IPS DF 4.7 (cell line): ENCODE measurements around the gene APOL6.
"Not testable (repeated sequence)": the region's sequence is repeated elsewhere in the genome, so short reads cannot be mapped to it uniquely, and the experiment has no call there.

ENCODE experiments used
- DNase-seq: peaks from one replicate; pipeline ENCODE4 v3.0.0-alpha.2; 2013; ENCODE audit warnings: low spot score; ENCODE audit errors: extremely low read depth

The APOL6 gene

DNA sequence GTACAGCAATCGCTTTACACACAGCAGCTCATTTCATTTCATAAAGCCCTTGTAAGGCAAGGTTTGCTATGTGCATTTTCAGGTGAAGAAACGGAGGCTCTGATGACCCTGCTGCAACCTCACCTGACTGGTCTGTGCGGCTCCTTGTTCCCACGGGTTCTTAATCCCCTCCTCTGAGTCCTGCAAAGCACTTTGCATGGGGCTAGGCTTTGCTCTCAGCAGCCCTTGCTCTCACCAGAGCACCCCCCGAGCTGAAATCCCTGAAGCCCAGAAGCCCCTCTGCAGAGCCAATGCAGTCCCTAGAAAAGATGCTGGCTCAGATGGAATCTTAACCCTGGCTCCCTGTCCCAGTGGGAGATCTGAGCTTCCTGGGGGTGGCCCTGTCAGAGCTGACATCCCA, 11.0 kb upstream of the APOL6 start:
- no peak for DNase-seq

DNA sequence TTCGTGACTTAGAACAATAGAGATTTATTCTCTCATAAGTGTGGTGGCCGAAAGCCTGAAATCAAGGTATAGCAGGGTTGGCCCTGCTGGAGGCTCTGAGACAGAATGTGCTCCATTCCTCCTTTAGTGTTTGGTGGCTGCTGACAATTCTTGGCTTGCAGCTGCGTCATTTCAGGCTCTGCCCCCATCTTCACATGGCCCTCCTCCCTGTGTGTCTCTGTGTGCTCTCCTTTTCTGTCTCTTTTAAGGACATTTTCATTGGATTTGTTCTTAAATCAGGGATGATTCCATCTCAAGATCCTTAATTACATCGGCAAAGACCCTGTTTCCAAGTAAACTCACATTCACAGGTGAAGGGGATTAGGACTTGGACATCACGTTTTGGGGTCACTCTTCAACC, 10.2 kb upstream of the APOL6 start:
- no peak for DNase-seq

DNA sequence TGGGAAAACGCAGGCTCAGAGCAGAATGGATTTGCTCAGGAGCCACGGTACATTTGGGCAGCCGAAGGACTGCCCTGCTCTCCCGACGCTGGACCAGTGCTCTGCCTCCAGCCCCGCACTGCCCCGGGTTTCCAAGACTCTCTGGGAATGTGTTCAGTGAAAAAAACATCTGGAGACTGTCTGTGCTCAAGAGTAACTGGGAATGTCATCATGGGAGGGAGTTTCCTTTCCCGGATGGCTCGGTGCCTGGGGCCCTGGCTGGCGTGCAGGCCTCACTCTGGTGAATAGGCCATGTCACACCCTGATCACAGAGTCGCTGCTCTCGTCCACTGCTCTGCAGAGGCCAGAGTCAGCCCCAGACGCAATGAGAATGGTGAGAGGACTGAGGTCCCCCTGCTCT, 9.8 kb upstream of the APOL6 start:
- DNase-seq, result no peak

DNA sequence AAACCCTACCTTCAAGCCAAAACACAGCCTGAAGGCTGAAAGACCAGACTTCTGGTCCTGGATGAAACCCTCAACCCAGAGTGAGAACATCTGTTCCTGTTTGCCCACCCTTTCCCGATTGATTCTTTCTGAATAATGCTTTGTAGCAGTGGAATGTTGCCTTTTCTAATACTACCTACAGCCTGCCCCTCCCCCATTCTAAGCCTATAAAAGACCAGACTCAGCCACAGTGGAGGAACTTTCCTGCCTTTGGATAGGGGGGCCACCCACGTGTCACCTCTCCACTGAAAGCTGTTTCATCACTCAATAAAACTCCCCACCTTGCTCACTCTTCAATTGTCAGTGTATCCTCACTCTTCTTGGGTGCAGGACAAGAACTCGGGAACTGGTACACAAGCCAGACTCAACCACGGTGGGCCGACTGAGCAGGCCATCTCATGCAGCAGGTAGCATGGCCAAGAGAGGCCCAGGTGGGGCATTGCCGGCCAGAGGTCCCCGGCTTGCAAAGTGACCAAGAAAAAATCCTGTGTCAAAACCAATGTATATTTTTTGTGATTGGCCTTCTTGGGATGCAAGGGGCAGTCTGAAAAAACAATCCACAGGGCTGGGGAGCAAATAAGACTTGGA, 6.6 kb upstream of the APOL6 start:
- DNase-seq, result no peak

DNA sequence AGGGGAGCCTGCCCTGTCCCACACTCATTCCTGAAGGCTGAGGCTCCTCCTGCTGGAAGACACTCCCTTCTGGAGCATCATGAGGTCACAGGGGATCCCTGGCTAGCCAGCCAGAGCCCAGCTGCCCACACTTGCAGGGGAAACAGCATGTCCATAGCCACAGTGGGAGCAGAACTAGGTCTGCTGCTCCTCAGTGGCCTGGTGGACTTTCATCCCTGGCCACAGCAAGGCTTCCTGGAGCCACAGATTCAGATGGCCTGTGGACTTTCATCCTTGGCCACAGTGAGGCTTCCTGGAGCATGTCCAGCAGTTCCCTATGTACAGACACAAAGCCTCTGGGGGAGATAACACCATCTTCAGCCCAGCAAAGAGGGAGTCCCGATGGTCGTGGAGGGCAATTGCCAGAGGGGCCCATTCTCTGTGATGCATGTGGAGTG, 5.9 kb upstream of the APOL6 start:
- no peak for DNase-seq

DNA sequence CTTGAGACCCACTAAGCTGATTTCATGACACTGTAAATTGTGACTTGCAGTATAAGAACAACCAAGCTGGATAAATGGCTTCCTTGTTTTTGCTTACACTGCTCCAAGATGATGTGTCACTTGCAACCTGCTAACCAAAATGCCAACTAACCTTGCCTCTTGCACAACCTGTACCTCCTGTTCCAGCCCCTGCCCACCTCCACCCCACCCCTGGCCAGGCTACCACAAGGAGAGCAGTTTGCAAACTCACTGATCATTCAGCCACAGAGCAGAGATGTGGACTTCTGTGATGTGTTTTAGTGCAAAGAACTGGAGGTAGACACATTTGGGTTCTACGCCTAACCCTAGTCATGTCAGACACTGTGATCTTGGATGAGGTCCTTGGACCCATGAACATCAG, 4.3 kb upstream of the APOL6 start:
- DNase-seq, result no peak

DNA sequence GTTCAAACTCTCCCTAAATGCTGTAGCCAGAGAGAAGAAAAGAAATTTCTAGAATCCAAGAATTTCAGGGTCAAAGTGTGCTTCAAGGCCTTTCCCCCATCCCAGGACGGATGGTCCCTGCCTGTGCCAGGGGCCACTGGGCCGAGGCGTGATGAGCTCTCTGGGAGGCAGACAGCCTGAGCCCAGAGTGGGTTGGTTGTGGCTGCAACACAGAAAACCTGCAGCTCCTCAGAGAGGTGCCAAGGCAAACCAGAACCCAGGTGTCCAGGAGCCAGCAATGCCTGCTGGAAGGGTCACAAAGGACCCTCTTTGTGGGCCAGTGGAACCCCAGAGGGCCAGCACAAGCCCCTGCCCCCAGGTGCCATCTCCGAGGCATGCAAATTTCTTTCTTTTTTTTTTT, 2.6 kb upstream of the APOL6 start:
- no peak for DNase-seq

DNA sequence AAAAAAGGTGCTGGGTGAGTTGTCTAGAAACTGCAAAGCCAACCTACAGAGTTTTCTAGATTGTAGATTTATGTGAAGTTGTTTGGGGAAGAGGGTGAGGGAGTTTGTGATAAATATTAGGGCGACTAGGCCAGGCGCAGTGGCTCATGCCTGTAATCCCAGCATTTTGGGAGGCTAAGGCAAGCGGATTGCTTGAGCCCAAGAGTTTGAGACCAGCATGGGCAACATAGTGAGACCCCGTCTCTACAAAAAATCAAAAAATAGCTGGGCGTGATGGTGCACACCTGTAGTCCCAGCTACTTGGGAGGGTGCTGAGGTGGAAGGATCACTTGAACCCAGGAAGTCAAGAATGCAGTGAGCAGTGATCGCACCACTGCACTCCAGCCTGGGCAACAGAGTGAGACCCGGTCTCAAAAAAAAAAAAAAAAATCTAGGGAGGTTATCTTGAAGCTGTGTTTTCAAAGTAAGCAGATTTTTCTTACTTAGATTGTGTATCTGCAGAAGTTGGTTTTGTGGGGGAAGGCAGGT, 844 bp downstream of the APOL6 start:
- no peak for DNase-seq

DNA sequence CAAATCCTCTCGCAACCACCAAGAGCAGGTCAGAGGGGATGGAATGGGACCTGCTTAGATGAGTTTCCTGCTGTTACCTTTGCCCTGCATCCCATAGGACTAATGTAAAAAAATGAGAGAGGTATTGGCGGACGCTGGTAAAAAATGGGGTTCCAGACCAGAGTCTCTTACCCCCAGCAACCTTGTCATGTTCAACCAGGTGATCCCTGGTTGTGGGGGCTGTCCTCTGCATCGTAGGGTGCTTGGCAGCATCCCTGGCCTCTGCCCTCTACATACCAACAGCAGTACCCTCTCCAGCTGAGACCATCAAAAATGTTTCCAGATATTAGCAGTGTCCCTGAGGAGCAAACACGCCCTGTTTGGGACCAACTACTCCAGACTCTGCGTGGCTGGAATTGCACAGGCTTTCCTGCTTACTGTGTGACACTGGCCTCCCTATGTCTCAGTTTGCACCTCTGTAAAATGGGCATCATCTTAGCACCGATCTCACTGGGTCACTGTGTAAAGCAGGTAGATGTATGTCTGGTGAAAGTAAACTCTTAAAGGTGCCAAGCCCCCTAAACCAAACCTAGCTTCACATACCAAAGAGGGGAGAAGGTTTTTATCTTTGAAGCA, 1.5 kb downstream of the APOL6 start:
- DNase-seq, result no peak

DNA sequence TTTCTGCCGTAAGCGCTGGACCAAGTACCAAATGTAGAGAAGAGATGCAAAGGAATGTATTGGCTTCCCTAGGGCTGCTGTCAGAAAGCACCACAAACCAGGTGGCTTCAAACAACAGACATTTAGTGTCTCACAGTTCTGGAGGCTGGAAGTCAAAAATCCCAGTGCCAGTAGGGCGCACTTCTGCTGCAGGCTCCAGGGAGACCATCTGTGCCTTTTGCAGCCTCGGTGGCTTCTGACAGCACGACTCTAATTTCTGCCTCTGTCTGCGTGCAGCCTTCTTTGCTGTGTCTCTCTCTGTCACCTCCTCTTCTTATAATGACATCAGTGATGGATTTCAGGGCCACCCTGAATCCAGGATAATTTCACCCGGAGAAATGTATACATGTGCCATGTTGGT, 2.8 kb downstream of the APOL6 start:
- DNase-seq, result no peak

DNA sequence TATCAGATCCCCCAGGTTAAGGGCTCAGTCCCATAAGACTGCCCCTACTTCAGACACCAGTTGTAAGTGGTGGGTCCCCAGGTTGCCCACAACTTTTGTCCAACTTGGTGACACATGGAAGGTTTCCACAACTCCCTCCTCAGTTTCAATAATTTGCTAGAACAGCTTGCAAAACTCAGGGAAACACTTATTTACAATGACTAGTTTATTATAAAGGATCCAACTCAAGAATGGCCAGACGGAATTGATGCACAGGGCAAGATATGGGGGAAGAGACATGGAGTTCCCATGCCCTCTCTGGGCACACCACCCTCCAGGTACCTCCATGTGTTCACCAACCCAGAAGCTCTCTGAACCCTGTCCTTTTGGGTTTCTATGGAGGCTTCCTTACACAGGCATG, 5.6 kb downstream of the APOL6 start:
- DNase-seq, result no peak

DNA sequence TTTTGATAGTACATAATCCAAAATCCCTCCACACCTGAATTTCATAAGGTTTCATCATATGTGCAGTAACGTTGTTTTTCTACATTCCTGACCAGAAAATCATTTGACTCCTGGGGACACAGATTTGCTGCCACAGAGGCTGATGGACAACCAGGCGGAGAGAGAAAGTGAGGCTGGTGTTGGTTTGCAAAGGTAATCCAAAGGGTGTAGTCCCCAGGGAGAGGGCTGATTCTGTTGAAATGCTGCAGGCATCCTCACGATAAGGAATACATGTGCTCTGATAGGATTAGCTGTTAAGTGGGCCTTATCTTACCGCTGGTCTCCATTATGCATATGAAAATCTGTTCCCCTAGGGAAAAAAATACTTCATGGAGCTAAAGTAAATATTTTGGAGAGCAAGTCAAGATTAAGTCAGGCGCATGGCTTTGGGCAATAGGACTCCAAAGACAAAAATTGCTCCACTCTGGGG, 8.1 kb downstream of the APOL6 start:
- no peak for DNase-seq

DNA sequence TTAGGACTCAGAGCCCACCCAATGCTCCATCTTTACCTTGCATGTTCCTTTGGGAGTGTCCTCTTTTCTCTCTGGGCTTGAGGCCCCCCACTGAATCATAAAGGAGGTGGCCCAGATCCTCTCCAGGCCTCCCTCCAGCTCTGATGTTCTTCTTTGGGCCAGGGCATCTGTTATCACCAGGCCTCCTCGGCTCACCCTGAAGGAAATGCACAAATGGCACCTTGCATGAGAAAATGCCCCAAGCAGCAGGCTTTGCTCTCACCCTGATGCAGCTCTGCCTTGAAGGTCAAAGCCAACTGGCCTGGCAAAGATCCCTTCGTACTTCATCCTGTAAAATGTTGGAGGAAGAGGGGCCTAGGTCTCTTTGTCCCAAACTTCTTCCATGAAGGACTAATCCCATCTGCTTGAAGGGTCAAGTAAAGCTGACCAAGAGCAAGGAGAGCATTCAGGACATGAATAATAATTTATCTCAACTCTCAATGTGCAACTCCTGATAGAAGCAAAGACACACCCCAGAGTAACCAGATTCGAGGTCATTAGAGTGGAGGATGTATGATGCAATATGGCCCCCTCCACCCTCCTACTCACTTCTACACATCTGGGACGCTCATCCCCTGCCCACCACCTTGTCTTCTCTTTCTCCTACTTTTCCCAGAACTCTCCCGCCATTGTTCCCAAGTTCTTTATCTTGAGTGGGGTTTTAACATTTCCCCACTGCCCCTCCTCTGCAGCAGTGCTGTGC, 9.5 kb downstream of the APOL6 start:
- DNase-seq, result no peak

DNA sequence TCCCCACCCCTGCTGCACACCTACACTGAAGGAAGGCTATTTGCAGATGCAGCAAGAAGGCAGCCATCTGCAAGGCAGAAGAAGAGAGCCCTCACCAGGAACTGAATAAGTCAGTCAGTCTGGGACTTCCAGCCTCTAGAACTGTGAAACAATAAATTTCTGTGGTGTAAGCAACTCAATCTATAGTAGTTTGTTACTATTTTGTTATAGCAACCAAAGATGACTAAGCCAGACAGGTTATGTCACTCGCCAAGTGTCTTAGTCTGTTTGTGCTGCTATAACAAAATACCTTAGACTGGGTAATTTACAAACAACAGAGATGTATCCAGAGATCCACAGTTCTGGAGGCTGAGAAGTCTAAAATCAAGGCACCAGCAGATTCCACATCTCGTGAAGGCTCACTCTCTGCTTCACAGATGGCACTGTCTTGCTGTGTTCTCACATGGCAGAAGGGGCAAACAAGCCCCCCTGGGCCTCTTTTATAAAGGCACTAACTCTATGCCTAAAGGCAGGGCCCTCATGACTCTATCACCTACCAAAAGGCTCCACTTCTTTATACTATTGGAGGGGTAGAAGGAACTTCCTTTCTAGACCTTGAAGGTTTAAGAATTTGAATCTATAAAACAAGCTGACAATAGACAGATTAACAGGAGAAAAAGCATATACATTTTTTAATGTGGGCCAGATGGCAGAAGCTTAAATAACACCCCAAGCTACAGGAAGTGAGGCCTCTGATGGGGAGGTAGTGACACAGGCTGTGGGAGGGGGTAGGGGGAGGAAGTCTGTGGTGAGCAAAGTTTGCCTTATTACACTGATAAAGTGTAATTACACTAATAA, 12.3 kb downstream of the APOL6 start:
- no peak for DNase-seq

DNA sequence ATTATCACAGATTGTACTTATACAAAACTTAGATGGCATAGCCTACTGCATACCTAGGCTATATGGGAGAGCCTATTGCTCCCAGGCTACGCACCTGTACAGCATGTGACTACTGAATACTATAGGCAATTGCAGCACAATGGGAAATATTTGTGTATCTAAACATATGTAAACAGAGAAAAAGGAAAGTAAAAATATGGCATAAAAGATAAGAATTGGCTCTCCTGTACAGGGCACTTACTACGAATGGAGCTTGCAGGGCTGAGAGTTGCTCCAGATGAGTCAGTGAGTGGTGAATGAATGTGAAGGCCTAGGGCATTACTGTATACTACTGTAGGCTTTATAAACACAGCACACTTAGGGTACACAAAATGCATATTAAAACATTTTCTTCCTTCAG, 13.2 kb downstream of the APOL6 start:
- DNase-seq, result no peak

DNA sequence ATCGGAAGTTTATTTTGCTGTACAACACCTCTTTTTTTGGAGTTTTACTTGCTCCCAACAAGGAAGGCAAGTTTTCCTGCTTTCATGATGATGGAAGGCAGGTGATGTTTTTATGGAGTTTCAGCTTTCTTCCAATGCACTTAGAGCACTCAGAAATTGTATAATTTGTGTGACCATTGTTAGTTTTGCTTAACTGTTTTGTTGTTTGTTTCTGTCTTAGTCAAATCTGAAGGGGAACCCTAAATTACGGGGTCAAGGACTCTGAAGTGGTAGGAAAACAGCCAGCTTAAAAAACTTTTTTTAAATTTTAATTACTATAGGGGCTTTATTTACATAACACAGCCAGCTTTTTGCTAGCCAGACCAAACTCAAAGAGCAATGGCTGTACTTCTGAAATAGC, 14.7 kb downstream of the APOL6 start:
- DNase-seq, result no peak

DNA sequence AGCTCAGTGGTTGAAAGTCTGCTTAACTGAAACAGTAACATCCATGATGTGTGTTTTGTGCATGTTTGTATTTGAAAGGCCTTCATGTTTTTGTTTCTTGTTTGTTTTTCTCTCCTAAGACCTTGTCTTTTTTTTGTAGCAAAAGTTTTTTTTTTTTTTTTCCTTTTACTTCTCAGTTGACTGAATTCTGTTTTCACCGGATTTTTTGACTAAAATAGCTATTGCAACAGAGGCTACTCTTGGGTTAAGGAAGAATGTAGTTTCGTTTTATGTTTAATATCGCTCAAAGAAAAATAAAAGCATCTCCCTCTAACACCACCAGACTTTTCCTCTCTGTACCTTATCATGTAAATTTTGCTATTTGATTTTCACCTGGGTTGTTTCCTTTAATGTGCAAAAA, 15.1 kb downstream of the APOL6 start:
- DNase-seq, result no peak

DNA sequence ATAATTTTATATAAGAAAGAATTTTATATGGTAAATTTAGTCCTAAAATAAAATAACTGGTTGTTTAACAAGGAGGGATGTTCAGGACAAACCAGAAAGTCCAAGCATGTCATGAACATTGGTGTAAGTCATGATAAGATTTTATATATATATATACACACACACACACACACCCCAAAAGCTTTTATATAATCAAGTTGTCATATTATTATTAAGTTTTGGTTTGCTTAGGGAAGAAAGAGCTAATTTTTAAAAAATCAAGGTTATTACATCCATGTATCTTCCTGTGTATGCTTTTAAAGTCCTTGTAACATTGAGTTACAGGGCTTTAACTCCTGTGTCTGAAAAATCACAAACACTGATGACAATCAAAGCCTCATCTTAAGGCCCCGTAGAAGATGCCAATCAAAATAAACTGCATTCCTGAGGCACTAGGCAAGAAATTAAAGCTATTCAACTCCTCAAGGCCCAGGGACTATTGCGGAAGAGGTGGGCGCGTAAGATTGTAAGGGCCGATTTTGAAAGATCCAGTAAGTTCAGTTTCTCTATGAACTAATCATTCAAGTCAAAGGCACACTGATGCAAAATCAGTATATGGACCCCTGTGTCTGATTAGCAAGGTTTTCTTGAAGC, 16.8 kb downstream of the APOL6 start:
- no peak for DNase-seq

DNA sequence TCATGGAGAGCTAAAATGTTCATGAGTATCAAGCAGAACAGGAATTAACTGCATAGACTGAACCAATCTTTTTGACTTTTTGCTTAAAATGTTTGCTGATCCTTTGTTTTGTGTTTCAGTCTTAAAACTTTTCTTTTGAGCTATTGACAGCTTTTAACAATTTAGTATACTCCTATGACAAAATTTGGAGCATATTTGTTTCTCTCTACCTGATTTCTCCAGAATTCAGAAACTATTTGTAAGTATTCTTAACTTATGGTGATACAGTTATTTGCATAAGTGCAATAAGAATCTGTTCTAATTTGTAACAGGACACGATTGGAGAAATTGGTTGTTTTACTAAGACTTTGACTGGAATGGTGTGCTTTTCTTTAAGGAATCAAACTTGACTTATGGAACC, 18.5 kb downstream of the APOL6 start:
- not testable (repeated sequence) for DNase-seq

DNA sequence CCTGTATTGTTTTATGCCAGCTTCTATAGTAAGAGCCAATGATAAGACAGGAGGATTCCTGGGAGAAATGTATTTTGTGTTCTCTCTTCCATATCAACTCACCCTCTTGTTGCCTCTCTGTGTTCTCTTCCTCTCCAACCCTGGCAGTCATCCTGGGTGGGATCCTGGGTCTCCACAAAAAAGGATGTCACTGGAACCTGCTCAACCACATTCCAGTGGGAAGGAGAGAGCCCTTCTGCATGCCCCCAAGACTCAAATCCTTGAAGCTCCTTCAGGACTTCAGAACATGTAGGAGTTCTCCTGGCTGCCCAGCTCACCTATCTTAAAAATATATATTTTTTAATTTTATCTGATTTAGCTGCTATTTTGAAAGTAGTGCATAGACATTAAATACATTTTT, 26.1 kb downstream of the APOL6 start:
- DNase-seq, result no peak

DNA sequence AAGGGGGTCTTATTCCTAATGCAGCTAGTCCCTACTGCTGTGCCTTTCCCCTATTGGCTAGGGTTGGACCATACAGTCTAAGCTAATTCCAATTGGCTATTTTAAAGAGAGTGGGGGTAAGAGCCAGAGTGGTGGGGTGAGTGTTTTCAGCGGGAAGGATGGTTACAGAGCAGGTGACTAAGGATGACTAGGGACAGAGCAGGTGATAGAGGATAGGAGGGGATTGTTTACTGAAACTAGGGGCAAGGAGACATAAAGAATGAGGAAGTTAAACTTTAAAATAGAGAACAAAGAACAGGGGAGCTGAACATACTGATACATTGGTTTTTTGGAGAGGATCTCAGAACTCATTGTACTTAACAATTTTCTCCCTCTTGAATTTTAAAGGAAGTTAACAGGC, 27.8 kb downstream of the APOL6 start:
- DNase-seq, result not testable (repeated sequence)
